Measurements from ENCODE around the gene SLFN14.

Gene SLFN14

GRCh38 chr17:35560703-35561102 is at the start of gene SLFN14:
Gene SLFN14, minus strand, starts transcription at chr17:35560819. Its CDS starts 2,757 bp downstream, at chr17:35558062.
- Histone ChIP-seq H3K4me1 (ENCODE audit: insufficient read depth, poor library complexity, severe bottlenecking) (no peaks in the 10 kb centered on the region), H3K27ac (ENCODE audit: poor library complexity, severe bottlenecking) (no peak within 1 kb of the TSS), H3K9me3 (ENCODE audit: severe bottlenecking) (no peaks in the 10 kb centered on the region), H3K4me3 (ENCODE audit: severe bottlenecking) (no peak within 1 kb of the TSS), H3K27me3 (ENCODE audit: insufficient read depth, poor library complexity, severe bottlenecking) (no peaks in the 10 kb centered on the region), H3K36me3 (ENCODE audit: low read depth) (no peaks in the 10 kb centered on the region)
- ATAC-seq (ENCODE audit: low read depth) (no peak), DNase-seq (ENCODE audit: low spot score) (no peak)
- no peak for TF ChIP-seq CTCF (IDR thresholded peaks at IDR 0.05; ENCODE audit: poor library complexity, severe bottlenecking)

DNA sequence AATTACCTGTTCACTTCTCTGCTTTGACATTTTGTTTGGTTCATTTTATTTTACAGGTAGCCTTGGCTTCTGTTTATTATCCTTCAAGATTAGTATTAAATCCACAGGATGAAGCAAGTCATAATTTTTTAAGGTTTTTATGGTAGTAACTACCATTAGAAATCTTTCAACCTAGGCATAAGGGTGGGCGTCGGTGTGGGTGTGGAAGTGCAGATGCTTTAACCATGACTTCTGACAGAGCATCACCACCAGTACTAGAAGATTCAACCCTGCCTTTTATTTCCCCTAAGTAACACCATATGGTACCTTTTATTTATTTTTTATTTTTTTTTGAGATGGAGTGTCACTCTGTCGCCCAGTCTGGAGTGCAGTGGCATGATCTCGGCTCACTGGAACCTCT is 49.2 kb upstream of the SLFN14 start:
- peaks cover 97% of the 10 kb centered on the region for H3K36me3 ChIP-seq (ENCODE audit: low read depth)
- H3K4me1 ChIP-seq (ENCODE audit: insufficient read depth, poor library complexity, severe bottlenecking) = no peaks in the 10 kb centered on the region
- no peaks in the 10 kb centered on the region for H3K27me3 ChIP-seq (ENCODE audit: insufficient read depth, poor library complexity, severe bottlenecking)
- no peaks in the 10 kb centered on the region for H3K9me3 ChIP-seq (ENCODE audit: severe bottlenecking)
- TF ChIP-seq CTCF (IDR thresholded peaks at IDR 0.05; ENCODE audit: poor library complexity, severe bottlenecking) = no peak
- ATAC-seq (ENCODE audit: low read depth) (no peak), DNase-seq (ENCODE audit: low spot score) (no peak)
- no peak overlapping the region for H3K4me3 ChIP-seq (ENCODE audit: severe bottlenecking)
- no peak overlapping the region for H3K27ac ChIP-seq (ENCODE audit: poor library complexity, severe bottlenecking)

DNA sequence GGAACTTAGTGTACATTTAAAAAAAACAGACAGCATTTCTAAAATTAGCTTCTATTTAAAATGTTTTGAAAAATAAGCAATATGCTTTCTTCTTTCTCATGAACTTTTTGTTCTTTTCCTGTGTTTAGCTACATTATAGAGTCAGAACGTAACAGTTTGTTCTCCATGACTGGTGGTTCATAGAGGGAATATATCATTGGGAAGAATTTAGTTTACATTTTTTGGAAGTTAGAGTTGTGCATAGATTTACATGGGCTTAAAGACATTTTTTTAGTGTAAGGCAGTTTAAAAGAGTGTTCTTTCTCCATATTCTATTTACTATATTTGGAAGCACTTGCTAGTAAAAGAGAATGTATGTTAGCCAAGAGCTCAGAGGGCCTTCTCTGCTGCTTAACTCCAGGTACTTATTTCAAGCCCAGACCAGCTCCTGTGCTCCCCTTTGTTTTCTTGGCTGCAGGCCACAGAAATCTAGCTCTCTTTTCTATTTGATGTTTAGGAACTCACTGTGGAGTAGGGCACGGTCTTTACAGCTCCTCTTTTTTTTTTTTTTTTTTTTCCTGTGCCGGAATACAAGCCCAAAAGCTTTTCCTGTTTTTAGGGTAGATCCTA is 46.7 kb upstream of the SLFN14 start:
- no peak overlapping the region for H3K27ac ChIP-seq (ENCODE audit: poor library complexity, severe bottlenecking)
- H3K27me3 ChIP-seq (ENCODE audit: insufficient read depth, poor library complexity, severe bottlenecking) = no peaks in the 10 kb centered on the region
- H3K9me3 ChIP-seq (ENCODE audit: severe bottlenecking) = no peaks in the 10 kb centered on the region
- DNase-seq (ENCODE audit: low spot score) (no peak), ATAC-seq (ENCODE audit: low read depth) (no peak)
- H3K4me3 ChIP-seq (ENCODE audit: severe bottlenecking) = no peak overlapping the region
- H3K36me3 ChIP-seq (ENCODE audit: low read depth) = peaks cover 89% of the 10 kb centered on the region
- no peaks in the 10 kb centered on the region for H3K4me1 ChIP-seq (ENCODE audit: insufficient read depth, poor library complexity, severe bottlenecking)
- no peak for TF ChIP-seq CTCF (IDR thresholded peaks at IDR 0.05; ENCODE audit: poor library complexity, severe bottlenecking)

- Histone ChIP-seq H3K4me1 (ENCODE audit: insufficient read depth, poor library complexity, severe bottlenecking) (no peaks in the 10 kb centered on the region), H3K4me3 (ENCODE audit: severe bottlenecking) (no peak overlapping the region), H3K36me3 (ENCODE audit: low read depth) (peaks cover 89% of the 10 kb centered on the region), H3K9me3 (ENCODE audit: severe bottlenecking) (no peaks in the 10 kb centered on the region), H3K27ac (ENCODE audit: poor library complexity, severe bottlenecking) (no peak overlapping the region), H3K27me3 (ENCODE audit: insufficient read depth, poor library complexity, severe bottlenecking) (no peaks in the 10 kb centered on the region)
- TF ChIP-seq CTCF (IDR thresholded peaks at IDR 0.05; ENCODE audit: poor library complexity, severe bottlenecking) = no peak
- no peak for ATAC-seq (ENCODE audit: low read depth)
- DNase-seq (ENCODE audit: low spot score) = no peak
Observed at GRCh38 chr17:35605678-35606077, 45.1 kb upstream of the SLFN14 start.

GRCh38 chr17:35603674-35604073 is 43.1 kb upstream of the SLFN14 start:
- ATAC-seq (ENCODE audit: low read depth) = no peak
- TF ChIP-seq CTCF (IDR thresholded peaks at IDR 0.05; ENCODE audit: poor library complexity, severe bottlenecking) = no peak
- peaks cover 89% of the 10 kb centered on the region for H3K36me3 ChIP-seq (ENCODE audit: low read depth)

More at GRCh38 chr17:35603674-35604073, 43.1 kb upstream of the SLFN14 start:
- Histone ChIP-seq H3K4me1 (ENCODE audit: insufficient read depth, poor library complexity, severe bottlenecking) (no peaks in the 10 kb centered on the region), H3K9me3 (ENCODE audit: severe bottlenecking) (no peaks in the 10 kb centered on the region), H3K27ac (ENCODE audit: poor library complexity, severe bottlenecking) (no peak overlapping the region), H3K27me3 (ENCODE audit: insufficient read depth, poor library complexity, severe bottlenecking) (no peaks in the 10 kb centered on the region), H3K4me3 (ENCODE audit: severe bottlenecking) (no peak overlapping the region)
- no peak for DNase-seq (ENCODE audit: low spot score)

Measured in RWPE2 (cell line).